Activated CD8-positive, alpha-beta T cell treated with anti-CD3 and anti-CD28 coated beads for 36 hours (primary cell): Measurements from ENCODE around the gene DCC. TPM values are rescaled to one million over a fixed set of nuclear protein-coding genes. Genes with fewer than 3 reads are reported as not detected.

Experiments
- ATAC-seq: fragments of 200-7000 bp; cut with Tn5 transposase; one replicate; pipeline ENCODE4 v1.10.0; 2021; ENCODE audit warnings: mild to moderate bottlenecking, moderate library complexity
- CTCF ChIA-PET: fragments of 350-600 bp; sonication (Branson Sonifier 250); formaldehyde crosslinking; loops from one replicate; lab custom pipeline; 2021; ENCODE audit warnings: antibody characterized with exemption; lab: Charles Lee
- POLR2A ChIA-PET: fragments of 350-600 bp; sonication (Branson Sonifier 250); formaldehyde crosslinking; loops from one replicate; lab custom pipeline; 2021; ENCODE audit warnings: antibody characterized with exemption; lab: Charles Lee
- DNase-seq: peaks from one replicate; pipeline ENCODE4 v3.0.0-alpha.2; 2020
- H3K27ac Mint-ChIP-seq: one replicate; pipeline ENCODE4 v1.8.0; 2021; ENCODE audit warnings: mild to moderate bottlenecking, mixed read lengths
- H3K27me3 Mint-ChIP-seq: one replicate; pipeline ENCODE4 v1.8.0; 2021; ENCODE audit warnings: mixed read lengths
- H3K36me3 Mint-ChIP-seq: one replicate; pipeline ENCODE4 v1.8.0; 2021; ENCODE audit warnings: low read depth, mixed read lengths
- H3K4me1 Mint-ChIP-seq: one replicate; pipeline ENCODE4 v1.8.0; 2021; ENCODE audit warnings: low read depth, mixed read lengths
- H3K4me3 Mint-ChIP-seq: one replicate; pipeline ENCODE4 v1.8.0; 2021; ENCODE audit warnings: mild to moderate bottlenecking, moderate library complexity, mixed read lengths
- H3K9me3 Mint-ChIP-seq: one replicate; pipeline ENCODE4 v1.8.0; 2021; ENCODE audit warnings: mixed read lengths
- intact Hi-C: fragments of 100-400 bp; cut with micrococcal nuclease; formaldehyde crosslinking; loops from one replicate; pipeline ENCODE4 v1.10.0; 2022
- total RNA-seq, 2 experiments: library from RNA; stranded (reverse); gene quantifications; one replicate each; pipeline ENCODE4 v1.2.3, GENCODE V29; 2021
- TF ChIP-seq, protein P1 (sequence below): fragments of 200-600 bp; IDR thresholded peaks from one replicate; pipeline ENCODE4 v1.8.0; 2022; ENCODE audit warnings: antibody characterized with exemption, mild to moderate bottlenecking

DCC gene
- total RNA-seq, 2 experiments from 2014 or later: not detected

DNA sequence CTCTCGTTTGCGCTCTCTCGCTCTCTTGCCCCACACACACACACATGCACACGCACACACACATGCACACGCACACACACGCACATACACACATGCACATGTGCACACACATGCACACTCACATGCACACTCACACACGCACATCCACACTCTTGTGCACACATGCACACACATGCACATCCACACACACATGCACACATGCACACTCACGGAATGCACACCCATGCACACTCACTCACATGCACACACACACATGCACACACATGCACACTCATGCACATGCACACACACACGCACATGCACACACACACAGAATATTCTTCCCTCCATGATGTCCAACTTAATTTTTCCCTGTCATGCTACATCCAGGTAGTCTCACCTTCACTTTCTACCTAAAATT lies 360.1 kb downstream of the DCC start:
- H3K27me3 Mint-ChIP-seq: no peaks in the 10 kb centered on the region
- H3K27ac Mint-ChIP-seq: no peak overlapping the region
- ChIA-PET POLR2A (no interaction called here), CTCF (no interaction called here)
- ATAC-seq (no peak), DNase-seq (no peak)
- TF ChIP-seq, protein P1, sequence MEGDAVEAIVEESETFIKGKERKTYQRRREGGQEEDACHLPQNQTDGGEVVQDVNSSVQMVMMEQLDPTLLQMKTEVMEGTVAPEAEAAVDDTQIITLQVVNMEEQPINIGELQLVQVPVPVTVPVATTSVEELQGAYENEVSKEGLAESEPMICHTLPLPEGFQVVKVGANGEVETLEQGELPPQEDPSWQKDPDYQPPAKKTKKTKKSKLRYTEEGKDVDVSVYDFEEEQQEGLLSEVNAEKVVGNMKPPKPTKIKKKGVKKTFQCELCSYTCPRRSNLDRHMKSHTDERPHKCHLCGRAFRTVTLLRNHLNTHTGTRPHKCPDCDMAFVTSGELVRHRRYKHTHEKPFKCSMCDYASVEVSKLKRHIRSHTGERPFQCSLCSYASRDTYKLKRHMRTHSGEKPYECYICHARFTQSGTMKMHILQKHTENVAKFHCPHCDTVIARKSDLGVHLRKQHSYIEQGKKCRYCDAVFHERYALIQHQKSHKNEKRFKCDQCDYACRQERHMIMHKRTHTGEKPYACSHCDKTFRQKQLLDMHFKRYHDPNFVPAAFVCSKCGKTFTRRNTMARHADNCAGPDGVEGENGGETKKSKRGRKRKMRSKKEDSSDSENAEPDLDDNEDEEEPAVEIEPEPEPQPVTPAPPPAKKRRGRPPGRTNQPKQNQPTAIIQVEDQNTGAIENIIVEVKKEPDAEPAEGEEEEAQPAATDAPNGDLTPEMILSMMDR: no peak
- no peaks in the 10 kb centered on the region for H3K36me3 Mint-ChIP-seq
- H3K4me3 Mint-ChIP-seq: no peak overlapping the region
- intact Hi-C loops: no loop called here
- H3K9me3 Mint-ChIP-seq: peaks cover 4% of the 10 kb centered on the region
- H3K4me1 Mint-ChIP-seq: no peaks in the 10 kb centered on the region

DNA sequence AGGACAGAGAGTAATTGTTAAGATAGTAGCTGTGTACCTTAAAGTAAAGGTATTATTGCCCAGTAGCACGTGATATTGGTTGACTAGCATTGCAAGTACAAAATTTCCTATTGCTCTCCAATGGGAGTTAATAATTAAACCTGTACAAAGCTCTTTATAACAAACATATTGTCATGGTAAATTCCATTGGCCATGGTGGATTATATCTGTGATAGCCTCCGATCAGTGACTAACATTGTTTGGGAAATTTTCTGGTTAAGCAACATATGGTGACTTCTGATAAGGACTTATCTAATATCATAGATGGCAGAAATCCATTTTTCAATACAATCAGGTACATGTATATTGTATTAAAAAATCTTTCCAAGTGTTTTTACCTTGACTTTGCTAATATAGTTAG lies 360.8 kb downstream of the DCC start:
- H3K27me3 Mint-ChIP-seq: no peaks in the 10 kb centered on the region

DNA sequence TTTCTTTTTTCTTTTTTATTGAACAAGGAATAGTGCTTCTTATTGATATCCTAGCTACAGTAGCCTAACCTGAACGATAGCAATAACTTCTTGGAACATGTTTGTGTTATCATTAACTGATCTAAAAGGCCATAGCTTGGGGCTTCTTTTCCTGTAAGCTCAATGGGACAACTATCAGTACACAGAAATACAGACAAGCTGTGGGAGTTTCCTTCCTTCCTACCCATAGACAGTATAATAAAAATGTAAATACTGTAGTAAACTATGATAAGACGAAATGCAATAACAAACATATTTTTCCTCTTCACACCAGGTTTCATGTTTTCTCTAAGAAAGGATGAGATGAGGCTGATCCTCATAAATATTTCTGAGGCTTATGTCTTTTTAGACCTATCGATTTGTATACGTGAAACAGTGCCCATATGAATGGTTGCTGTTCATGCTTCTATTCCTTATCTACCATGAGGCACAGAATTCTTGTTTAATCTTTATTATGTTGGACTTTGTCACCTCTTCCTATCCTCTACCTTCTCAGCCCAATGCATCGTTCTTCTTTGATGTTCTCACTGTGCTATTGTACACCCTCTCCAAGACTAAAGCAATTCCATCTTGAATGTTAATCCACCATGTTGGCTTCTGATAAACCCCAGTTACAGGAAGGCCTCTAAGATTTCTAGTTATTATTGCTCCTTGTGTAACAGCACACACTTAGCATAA lies 361.4 kb downstream of the DCC start:
- TF ChIP-seq, protein P1: no peak
- Mint-ChIP-seq H3K27ac (no peak overlapping the region), H3K9me3 (peaks cover 4% of the 10 kb centered on the region), H3K36me3 (no peaks in the 10 kb centered on the region), H3K4me1 (no peaks in the 10 kb centered on the region), H3K27me3 (no peaks in the 10 kb centered on the region), H3K4me3 (no peak overlapping the region)
- DNase-seq (no peak), ATAC-seq (no peak)
- intact Hi-C loops: no loop called here
- ChIA-PET CTCF (no interaction called here), POLR2A (no interaction called here)

More for the DNA sequence above, 360.8 kb downstream of the DCC start:
- DNase-seq: no peak
- POLR2A ChIA-PET: no interaction called here
- CTCF ChIA-PET: no interaction called here
- H3K36me3 Mint-ChIP-seq: no peaks in the 10 kb centered on the region
- no peak overlapping the region for H3K4me3 Mint-ChIP-seq
- no peak for ATAC-seq
- intact Hi-C loops: no loop called here
- TF ChIP-seq, protein P1: no peak
- no peaks in the 10 kb centered on the region for H3K4me1 Mint-ChIP-seq
- peaks cover 4% of the 10 kb centered on the region for H3K9me3 Mint-ChIP-seq
- no peak overlapping the region for H3K27ac Mint-ChIP-seq

DNA sequence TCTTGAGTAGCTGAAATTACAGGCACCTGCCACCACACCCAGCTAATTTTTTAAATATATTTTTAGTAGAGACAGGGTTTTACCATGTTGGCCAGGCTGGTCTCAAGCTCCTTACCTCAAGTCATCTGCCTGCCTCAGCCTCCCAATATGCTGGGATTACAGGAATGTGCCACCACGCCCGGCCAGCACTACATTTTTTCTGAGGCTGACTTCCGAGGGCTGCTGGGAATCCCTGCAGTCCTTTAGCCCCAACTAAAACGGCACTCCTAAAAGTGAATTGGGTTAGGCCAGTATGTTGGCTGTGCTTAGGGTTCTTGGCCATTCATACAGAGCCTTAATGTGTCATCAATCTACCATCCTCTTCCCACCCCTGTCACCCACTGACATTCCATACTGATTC lies 375.4 kb downstream of the DCC start:
- Mint-ChIP-seq H3K4me3 (no peak overlapping the region), H3K27ac (no peak overlapping the region), H3K36me3 (no peaks in the 10 kb centered on the region), H3K4me1 (no peaks in the 10 kb centered on the region), H3K9me3 (no peaks in the 10 kb centered on the region), H3K27me3 (no peaks in the 10 kb centered on the region)
- intact Hi-C loops: no loop called here
- ChIA-PET POLR2A (no interaction called here), CTCF (no interaction called here)
- TF ChIP-seq, protein P1: no peak
- no peak for DNase-seq
- ATAC-seq: no peak

DNA sequence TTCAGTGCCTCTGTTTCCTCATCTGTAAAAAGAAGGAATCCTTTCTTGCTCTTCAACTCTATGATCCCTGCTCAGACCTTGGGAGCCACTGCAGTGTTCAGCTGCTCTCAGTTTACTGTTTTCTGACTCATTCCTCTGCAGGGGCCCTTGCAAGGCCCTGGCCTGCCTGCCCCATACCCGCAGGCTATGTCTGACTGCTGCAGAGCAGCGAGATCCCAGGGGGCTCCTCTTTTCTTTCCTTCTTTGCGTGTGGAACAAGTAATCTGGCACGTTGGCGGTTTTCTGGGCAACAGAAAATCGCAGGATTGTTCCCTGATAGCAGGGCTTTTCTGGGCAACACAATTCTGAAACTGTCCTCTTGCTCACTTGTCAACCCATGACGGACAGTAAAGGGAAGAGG lies 376.0 kb downstream of the DCC start:
- H3K4me3 Mint-ChIP-seq: no peak overlapping the region
- no peaks in the 10 kb centered on the region for H3K4me1 Mint-ChIP-seq
- intact Hi-C loops: no loop called here
- DNase-seq (no peak), ATAC-seq (no peak)
- no peaks in the 10 kb centered on the region for H3K27me3 Mint-ChIP-seq
- CTCF ChIA-PET: no interaction called here
- H3K9me3 Mint-ChIP-seq: no peaks in the 10 kb centered on the region
- H3K27ac Mint-ChIP-seq: no peak overlapping the region
- POLR2A ChIA-PET: no interaction called here
- TF ChIP-seq, protein P1: no peak
- H3K36me3 Mint-ChIP-seq: no peaks in the 10 kb centered on the region
